H1 (cell line): Measurements from ENCODE around the gene ANO9. TPM values are rescaled to one million over a fixed set of nuclear protein-coding genes. Genes with fewer than 3 reads are reported as not detected.

Experiments
- BCL11A ChIP-seq, 2 experiments: IDR thresholded peaks; one replicate each; pipeline ENCODE4 v1.6.1; 2011; ENCODE audit warnings: low read depth in 2 of 2, low read length in 2 of 2, mild to moderate bottlenecking in 2 of 2
- MAFK ChIP-seq: IDR thresholded peaks from 2 replicates; pipeline ENCODE4 v1.6.1; 2012; ENCODE audit warnings: low read depth, mild to moderate bottlenecking, improper control_type of control experiment, low read length
- POLR2AphosphoS5 ChIP-seq: IDR thresholded peaks from 2 replicates; pipeline ENCODE4 v1.6.1; 2011; ENCODE audit warnings: low read depth, low read length
- SP4 ChIP-seq: IDR thresholded peaks from 2 replicates; pipeline ENCODE4 v1.6.1; 2012; ENCODE audit warnings: low read length, inconsistent platforms
- SUZ12 ChIP-seq: fragments of 200-600 bp; sonication (generic); IDR thresholded peaks from 2 replicates; pipeline ENCODE4 v1.6.1; 2012; ENCODE audit warnings: mild to moderate bottlenecking, inconsistent platforms, low read length, moderate library complexity, mixed read lengths
- polyA plus RNA-seq, 7 experiments: library from polyadenylated mRNA; depleted of rRNA in 3 of 7; stranded (reverse) in 5 of 7; unstranded in 2 of 7; fragments of >200 nt in 5 of 7; fragments of 200-250 nt in 2 of 7; gene quantifications; 1 replicate in 5 of 7; 2 replicates in 1 of 7; 4 replicates in 1 of 7; pipeline versions ENCODE4 v1.2.1 to v1.2.3, GENCODE V29; 2011 to 2013; ENCODE audit warnings: missing spikeins in 2 of 7, mixed read lengths in 2 of 7
- total RNA-seq: library from RNA; stranded (reverse); fragmentation: NEBNext Ultra II Directional; extraction: Animal tissue kit (Norgen Biotek cat#: 25700); gene quantifications from 2 replicates; pipeline ENCODE4 v1.2.1, GENCODE V29; 2021

Gene ANO9
- total and polyA plus RNA-seq, 2 of the 8 experiments (the other 6 are each of a cell fraction or from before 2014, with no cell fraction given): 20.0 to 20.7 TPM

DNA sequence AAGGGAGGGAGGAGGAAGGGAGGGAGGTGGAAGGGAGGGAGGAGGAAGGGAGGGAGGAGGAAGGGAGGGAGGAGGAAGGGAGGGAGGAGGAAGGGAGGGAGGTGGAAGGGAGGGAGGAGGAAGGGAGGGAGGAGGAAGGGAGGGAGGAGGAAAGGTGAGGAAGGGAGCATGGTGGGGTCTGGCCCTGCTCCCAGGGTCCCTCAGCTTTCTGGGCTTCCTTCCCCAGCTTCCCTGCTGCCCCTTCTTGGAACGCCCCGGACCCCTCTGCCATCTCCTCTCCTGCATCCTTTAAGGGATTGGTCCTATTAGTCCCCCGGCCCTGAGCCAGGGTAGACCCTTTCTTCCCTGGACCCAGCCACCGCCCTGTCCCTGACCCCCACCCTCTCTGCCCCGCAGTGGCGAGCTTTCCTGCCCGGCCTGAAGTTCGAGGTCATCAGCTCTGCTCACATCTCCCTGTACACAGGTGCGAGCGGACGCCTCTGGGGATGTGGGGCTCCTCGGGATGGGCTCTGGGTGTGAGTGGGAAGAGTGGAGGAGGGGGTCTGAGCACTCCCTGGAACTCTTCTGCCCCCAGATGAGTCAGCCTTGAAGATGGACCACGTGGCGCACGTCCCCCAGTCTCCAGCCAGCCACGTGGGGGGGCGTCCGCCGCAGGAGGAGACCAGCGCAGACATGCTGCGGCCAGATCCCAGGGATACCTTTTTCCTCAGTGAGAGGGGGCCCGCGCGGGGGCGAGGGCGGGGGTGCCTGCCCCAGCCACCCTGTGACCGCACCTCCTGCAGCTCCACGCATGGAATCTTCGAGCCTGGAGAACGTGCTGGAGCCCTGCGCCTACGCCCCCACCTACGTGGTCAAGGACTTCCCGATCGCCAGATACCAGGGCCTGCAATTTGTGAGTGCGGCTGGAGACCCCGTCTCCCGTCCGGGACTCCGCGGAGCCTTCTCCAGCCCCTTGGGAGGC, 66.5 kb downstream of the ANO9 start (continued):
- TF ChIP-seq MAFK (no peak), SUZ12 (no peak), POLR2AphosphoS5 (no peak), SP4 (no peak), BCL11A (IDR thresholded peaks at IDR 0.05; ENCODE audit: low read depth in 2 of 2, low read length in 2 of 2) (no peak)
